HTERT RPE-1 (cell line): Measurements from ENCODE around the gene KCNIP1.

ENCODE experiments used
- in situ Hi-C: fragments of 300-500 bp; cut with MboI; formaldehyde crosslinking; loops from 4 replicates; pipeline ENCODE4 v1.14.3; 2020; ENCODE audit warnings: low sequenced_read_pairs

Gene KCNIP1

DNA sequence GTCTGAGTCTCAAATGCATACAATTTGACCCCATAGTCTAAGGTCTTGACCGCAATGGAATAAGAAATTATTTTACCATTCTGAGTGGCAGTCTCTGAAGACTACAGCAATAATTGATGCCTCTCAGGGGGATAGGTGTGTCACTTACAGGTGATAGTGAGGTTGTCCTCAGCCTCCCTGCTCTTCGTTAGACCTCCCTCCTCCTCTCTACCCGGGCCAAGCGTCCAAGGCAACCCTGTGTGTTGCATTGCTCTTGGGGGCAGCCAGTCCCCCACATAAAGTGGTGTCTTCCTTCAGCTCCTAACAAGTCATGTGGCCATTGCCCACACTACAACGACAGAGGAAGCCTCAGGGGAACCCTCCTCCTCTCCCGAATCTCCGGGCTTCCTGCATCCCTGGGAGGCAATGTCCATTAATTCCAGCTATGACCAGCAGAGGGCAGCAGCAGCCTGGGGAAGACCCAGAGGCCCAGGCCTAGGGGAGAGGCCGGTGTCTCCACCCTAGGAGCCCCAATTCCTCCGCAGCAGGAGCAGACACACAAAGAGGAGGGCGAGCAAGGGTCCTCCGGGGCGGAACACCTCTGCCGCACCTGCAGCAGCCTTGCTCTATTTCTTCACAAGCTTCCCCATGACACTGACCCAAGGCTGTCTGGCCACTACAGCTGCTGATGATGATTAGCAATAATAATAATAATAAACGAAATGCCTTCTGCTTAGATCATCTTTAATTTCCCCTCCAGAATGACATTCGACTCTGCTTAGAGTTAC is 134.8 kb downstream of the KCNIP1 start:
- in situ Hi-C loops: no loop called here

DNA sequence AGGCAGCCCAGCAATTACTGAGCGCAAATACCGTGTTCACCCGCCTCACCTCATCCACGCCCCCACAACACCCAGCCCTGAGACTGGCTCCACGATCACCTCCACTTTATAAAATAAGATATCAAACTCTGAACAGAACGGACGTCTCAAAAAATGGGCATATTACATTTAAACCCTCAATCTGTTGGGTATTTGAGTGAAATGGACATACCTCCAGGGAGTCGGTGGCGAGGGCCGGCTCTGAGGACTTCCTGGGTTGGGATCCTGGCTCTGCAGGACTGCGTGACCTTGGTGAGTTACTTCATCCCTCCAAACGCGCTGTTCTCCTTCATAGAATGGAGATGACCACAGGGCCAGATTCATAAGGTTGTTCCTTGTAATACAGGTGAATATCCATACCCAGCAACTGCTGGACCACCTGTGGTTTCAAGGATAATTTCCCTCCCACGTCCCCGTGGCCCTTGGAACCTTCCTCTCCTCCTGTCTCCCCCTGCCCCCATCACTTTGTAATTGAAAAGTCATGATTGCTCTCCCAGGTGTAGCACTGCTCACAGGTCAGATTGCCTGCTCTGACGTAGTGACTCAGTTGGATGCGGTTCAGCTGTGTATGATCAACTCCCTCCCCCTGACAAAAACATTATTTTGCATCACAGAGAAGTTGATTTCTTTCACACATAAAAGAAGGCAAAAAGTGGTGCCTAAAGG is 135.6 kb downstream of the KCNIP1 start:
- in situ Hi-C loops: no loop called here

DNA sequence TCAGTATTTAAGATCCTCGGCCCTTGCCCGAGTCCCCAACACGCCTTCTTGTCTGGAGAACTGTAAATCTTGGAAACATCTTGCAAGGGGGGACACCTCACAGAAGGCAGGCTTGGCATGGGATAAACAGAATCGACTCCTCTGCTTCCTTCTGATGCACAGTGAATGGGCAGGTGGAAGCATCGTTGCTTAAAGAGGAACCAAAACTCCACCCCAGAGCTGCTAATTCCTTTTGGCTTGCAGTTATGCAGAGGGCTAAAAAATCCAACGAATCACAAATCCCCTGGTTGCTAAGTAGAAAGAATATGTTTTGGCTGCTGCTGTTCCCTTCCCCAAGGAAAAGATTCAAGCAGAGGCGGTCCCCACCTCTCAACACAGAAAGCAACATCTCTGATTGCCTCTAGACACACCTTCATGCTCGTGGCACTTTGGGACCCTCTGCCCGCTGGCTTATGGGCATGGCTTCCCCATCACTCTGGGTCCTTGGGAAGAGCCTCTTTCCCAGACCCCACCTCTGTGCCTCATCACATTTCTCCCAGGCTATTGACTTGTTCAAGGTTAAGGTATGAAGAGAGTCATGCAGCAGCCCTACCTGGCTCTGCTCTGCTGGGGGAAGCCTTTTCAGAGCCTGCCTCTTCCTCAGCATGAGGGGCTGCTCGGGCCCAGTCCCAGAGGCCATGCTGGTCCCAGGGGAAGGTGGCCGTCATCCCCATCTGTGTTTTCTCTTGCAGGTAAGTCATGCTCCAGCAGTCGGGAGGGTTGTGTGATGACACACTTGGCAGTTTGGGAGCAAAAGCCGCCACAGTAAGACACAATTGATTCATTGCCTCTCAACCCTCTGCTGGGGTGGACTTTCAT is 137.1 kb downstream of the KCNIP1 start:
- in situ Hi-C loops: no loop called here

DNA sequence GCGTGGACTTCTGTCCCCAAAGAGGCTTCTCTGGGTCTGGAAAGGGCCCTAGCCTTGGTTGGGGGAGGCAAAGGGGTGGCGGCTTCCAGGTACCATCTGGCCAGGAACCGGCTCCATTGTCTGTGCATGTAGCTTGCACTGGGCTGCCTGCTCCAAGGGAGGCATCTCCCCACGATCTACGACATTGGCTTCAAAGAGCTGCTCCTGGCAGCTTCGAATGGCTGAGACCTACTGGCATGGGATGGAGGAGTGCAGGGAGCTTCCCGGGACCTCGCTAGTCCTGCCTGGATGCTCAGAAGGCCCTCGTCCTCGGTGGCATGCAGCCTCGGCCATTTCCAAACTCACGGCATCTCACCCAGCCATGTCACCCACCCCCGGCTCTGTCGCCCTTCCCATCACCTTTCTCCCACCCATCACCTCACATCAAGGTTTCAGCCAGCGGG is 137.8 kb downstream of the KCNIP1 start:
- in situ Hi-C loops: no loop called here

DNA sequence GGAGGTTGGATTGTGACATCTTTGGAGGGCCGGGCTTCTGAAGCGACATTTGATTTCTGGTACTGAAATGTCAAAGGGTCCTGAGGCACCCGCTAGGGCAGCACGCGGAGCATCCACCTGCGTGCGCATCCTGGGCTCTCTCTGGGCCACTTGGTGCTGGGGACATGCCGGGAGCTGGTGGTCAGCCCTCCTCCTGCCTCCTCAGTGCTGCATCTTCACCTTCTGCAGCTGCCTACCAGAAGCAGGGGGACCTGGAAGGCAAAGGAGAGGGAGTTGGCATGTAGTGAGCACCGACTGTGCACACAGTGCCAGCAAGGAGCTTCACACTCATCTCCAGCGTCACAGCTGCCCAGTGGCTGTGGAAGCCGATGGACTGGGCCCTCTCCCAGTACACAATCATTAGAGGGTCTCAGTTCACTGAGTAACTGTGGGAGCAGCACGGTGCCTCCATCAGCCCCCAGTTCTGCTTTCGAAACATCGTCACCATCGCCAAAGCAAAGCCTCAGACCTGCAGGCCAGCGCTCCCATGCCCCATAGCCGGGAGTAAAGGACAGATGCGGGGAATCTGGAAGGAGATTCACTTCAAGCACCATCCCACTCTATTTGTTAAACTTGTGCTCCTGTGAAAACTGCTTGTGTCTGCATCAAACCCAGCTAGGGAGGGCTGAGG is 138.4 kb downstream of the KCNIP1 start:
- in situ Hi-C loops: no loop called here

DNA sequence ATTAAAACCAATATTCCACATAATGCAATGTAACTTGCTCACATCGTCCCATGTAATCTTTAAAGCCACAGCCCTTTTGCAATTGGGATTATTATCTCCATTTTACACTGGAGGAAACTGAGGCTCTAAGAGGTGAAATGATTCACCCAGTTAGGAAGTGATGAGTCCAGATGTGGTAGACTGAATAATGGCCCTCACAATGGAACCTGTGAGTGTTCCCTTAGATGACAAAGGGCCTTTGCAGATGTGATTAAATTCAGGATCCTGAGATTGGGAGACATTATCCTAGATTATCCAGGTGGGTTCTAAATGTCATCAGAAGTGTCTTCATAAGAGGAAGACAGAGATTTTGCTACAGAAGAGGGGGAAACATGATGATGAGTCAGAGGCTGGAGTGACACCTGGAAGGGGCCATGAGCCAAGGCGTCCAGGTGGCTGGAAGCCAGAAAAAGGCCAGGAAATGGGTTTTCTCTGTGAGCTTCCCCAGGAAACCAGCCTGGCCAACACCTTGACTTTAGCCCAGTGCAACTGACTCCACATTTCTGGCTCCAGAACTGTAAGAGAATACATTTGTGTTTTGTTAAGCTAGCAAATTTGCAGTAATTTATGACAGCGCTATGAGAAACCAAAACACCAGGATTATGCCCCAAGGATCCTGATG is 139.1 kb downstream of the KCNIP1 start:
- in situ Hi-C loops: no loop called here

- in situ Hi-C loops: no loop called here
Measured at GRCh38 chr5:170643591-170643990, 139.8 kb downstream of the KCNIP1 start.

- in situ Hi-C loops: no loop called here
Measured at GRCh38 chr5:170644501-170644900, 140.7 kb downstream of the KCNIP1 start.

- in situ Hi-C loops: no loop called here
Measured at GRCh38 chr5:170648541-170648940, 144.7 kb downstream of the KCNIP1 start.

DNA sequence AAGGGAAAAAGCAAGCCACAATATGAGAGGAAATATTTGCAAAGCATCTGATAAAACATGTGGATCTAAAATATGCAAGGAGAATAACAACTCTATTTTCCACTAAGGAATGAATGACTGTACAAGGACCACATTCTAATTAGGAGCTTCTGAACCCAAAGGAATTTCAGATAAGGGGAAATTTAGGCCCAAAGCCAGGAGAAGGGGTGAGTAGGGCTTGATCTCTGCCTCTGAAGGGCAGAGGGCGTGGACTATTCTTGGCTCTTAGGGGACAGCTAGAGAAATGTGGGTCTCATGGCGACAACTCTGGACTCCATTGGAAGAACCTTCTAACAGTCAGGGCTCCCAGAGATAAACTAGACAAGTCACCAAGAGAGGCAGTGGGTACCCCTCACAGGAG is 147.0 kb downstream of the KCNIP1 start:
- in situ Hi-C loops: no loop called here

- in situ Hi-C loops: no loop called here
Measured at GRCh38 chr5:170651604-170652277, 147.9 kb downstream of the KCNIP1 start.

GRCh38 chr5:170655476-170655875 is 151.7 kb downstream of the KCNIP1 start:
- in situ Hi-C loops: no loop called here

- in situ Hi-C loops: no loop called here
Measured at GRCh38 chr5:170655920-170656319, 152.1 kb downstream of the KCNIP1 start.

DNA sequence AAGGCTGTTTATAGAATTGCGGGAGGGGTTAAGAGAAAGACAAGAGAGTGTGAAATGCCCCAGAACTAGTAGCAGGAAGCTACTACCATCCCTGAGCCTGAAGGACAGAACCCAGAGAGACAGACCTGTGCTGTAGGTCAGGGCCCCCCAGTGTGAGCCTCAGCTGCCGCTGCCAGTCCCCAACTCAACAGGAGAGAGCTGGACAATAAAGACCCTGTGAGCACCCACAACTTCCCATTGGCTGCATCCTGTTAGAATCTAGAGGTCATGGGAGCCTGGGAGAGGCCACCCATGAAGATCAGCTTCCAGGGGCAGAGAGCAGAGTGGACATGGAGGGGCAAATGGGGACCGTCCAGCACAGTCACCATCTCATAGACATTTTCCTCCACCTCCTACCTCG is 152.5 kb downstream of the KCNIP1 start:
- in situ Hi-C loops: no loop called here

- in situ Hi-C loops: no loop called here
Measured at GRCh38 chr5:170660531-170660930, 156.7 kb downstream of the KCNIP1 start.

GRCh38 chr5:170662966-170663365 is 159.1 kb downstream of the KCNIP1 start:
- in situ Hi-C loops: no loop called here

- in situ Hi-C loops: no loop called here
Measured at GRCh38 chr5:170678811-170679210, 175.0 kb downstream of the KCNIP1 start.

- in situ Hi-C loops: no loop called here
Measured at GRCh38 chr5:170681013-170681433, 177.2 kb downstream of the KCNIP1 start.

GRCh38 chr5:170691657-170692056 is 187.8 kb downstream of the KCNIP1 start:
- in situ Hi-C loops: no loop called here

DNA sequence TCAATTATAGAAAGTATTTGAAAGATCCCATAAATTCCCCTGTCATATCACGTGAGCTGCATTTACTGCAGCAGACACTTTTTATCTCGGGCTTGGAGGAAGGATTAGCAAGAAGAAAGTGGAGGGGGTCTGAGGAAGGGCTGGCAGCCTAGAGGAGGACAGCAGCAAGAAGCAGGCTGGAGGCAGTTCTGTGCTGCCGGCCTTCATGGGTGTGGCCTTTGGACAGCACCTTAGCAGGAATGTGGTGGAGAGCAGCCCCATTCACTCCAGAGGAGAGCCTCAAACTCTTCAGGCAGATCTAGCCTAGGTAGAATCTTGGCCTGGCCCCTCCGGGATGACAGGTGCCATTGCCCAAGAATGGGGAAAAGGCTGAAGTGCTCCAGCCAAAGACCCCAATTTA is 189.9 kb downstream of the KCNIP1 start:
- in situ Hi-C loops: no loop called here
